Neural cell (in vitro differentiated cells): ENCODE data around the gene ARHGAP42. TPM values are rescaled to one million over a fixed set of nuclear protein-coding genes. Genes with fewer than 3 reads are reported as not detected.

Source experiments
- H2AFZ ChIP-seq: fragments of 200-600, 300-800 bp; sonication (generic), shearing (Covaris generic); 2 replicates; pipeline ENCODE4 v1.6.0; 2014; ENCODE audit warnings: low read depth, mild to moderate bottlenecking, antibody characterized with exemption, low read length, moderate library complexity
- H3F3A ChIP-seq: fragments of 200-600 bp; shearing (Covaris generic); 2 replicates; pipeline ENCODE4 v1.6.1; 2016; ENCODE audit warnings: mild to moderate bottlenecking, moderate library complexity, mixed read lengths, antibody characterized with exemption, low read length; ENCODE audit not compliant: insufficient read depth, poor library complexity, severe bottlenecking
- H3K27ac ChIP-seq: fragments of 200-600, 300-800 bp; sonication (generic), shearing (Covaris generic); 2 replicates; pipeline ENCODE4 v1.5.1; 2014; ENCODE audit warnings: mild to moderate bottlenecking, low read length, moderate library complexity
- H3K27me3 ChIP-seq: fragments of 300-800, 200-600 bp; sonication (generic), shearing (Covaris generic); 2 replicates; pipeline ENCODE4 v1.6.0; 2014; ENCODE audit warnings: mild to moderate bottlenecking, low read depth, low read length, moderate library complexity; ENCODE audit not compliant: insufficient read depth
- H3K36me3 ChIP-seq: fragments of 300-800, 200-600 bp; sonication (generic), shearing (Covaris generic); 2 replicates; pipeline ENCODE4 v1.5.1; 2014; ENCODE audit warnings: mild to moderate bottlenecking, antibody characterized with exemption, low read length, moderate library complexity; ENCODE audit not compliant: insufficient read depth
- H3K4me2 ChIP-seq: fragments of 300-800, 200-600 bp; sonication (generic), shearing (Covaris generic); 2 replicates; pipeline ENCODE4 v1.6.0; 2014; ENCODE audit warnings: mild to moderate bottlenecking, low read length
- H3K4me3 ChIP-seq: fragments of 300-800, 200-600 bp; sonication (generic), shearing (Covaris generic); 2 replicates; pipeline ENCODE4 v1.5.1; 2014; ENCODE audit warnings: mild to moderate bottlenecking, low read length, moderate library complexity
- H3K79me2 ChIP-seq: fragments of 200-600 bp; shearing (Covaris generic); replicated peaks from 2 replicates; pipeline ENCODE4 v1.6.0; 2014; ENCODE audit warnings: mild to moderate bottlenecking, low read length, moderate library complexity; ENCODE audit not compliant: insufficient read depth
- H3K9ac ChIP-seq: fragments of 300-800, 200-600 bp; sonication (generic), shearing (Covaris generic); 2 replicates; pipeline ENCODE4 v1.6.1; 2016; ENCODE audit warnings: mild to moderate bottlenecking, low read length, mixed read lengths
- H3K9me2 ChIP-seq: fragments of 200-600 bp; shearing (Covaris generic); 2 replicates; pipeline ENCODE4 v1.6.1; 2016; ENCODE audit warnings: mild to moderate bottlenecking, low read length, mixed read lengths; ENCODE audit not compliant: insufficient read depth
- H3K9me3 ChIP-seq: fragments of 200-600, 300-800 bp; sonication (generic), shearing (Covaris generic); 2 replicates; pipeline ENCODE4 v1.6.1; 2016; ENCODE audit warnings: mild to moderate bottlenecking, mixed run types, low read length, moderate library complexity, mixed read lengths
- H4K20me1 ChIP-seq: fragments of 200-600 bp; shearing (Covaris generic); 2 replicates; pipeline ENCODE4 v1.6.1; 2016; ENCODE audit warnings: mild to moderate bottlenecking, mixed run types; ENCODE audit not compliant: insufficient read depth
- EP300 ChIP-seq: fragments of 450-650 bp; conservative IDR thresholded peaks from 2 replicates; pipeline ENCODE4 v1.6.1; 2014; ENCODE audit warnings: antibody characterized with exemption, mild to moderate bottlenecking, moderate library complexity; ENCODE audit not compliant: poor library complexity, severe bottlenecking
- EZH2 ChIP-seq: fragments of 200-600, 300-800 bp; shearing (Covaris generic), sonication (generic); IDR thresholded peaks from 2 replicates; pipeline ENCODE4 v1.6.1; 2014; ENCODE audit warnings: antibody characterized with exemption, low read length, borderline replicate concordance, mild to moderate bottlenecking; ENCODE audit not compliant: insufficient read depth, poor library complexity, severe bottlenecking
- MXI1 ChIP-seq: fragments of 450-650 bp; conservative IDR thresholded peaks from 2 replicates; pipeline ENCODE4 v1.6.1; 2014; ENCODE audit warnings: antibody characterized with exemption, mild to moderate bottlenecking; ENCODE audit not compliant: poor library complexity, severe bottlenecking
- POLR2AphosphoS5 ChIP-seq: IDR thresholded peaks from 2 replicates; pipeline ENCODE4 v1.6.1; 2012
- RAD21 ChIP-seq: fragments of 450-650 bp; conservative IDR thresholded peaks from 2 replicates; pipeline ENCODE4 v1.6.1; 2014; ENCODE audit warnings: antibody characterized with exemption, mild to moderate bottlenecking, moderate library complexity
- SMC3 ChIP-seq: fragments of 450-650 bp; conservative IDR thresholded peaks from 2 replicates; pipeline ENCODE4 v1.6.1; 2014; ENCODE audit warnings: antibody characterized with exemption, mild to moderate bottlenecking, moderate library complexity; ENCODE audit not compliant: poor library complexity
- TAF1 ChIP-seq: IDR thresholded peaks from 2 replicates; pipeline ENCODE4 v1.6.1; 2012; ENCODE audit warnings: low read depth
- polyA plus RNA-seq: library from polyadenylated mRNA; depleted of rRNA; stranded (reverse); fragments of >200 nt; gene quantifications from 2 replicates; pipeline ENCODE4 v1.2.3, GENCODE V29; 2014
- TF ChIP-seq, protein P1 (sequence below): IDR thresholded peaks from 2 replicates; pipeline ENCODE4 v1.6.1; 2012; ENCODE audit warnings: borderline replicate concordance
- TF ChIP-seq, protein P2 (sequence below): fragments of 450-650 bp; IDR thresholded peaks from 2 replicates; pipeline ENCODE4 v1.5.1; 2014; ENCODE audit warnings: antibody characterized with exemption, mild to moderate bottlenecking, moderate library complexity; ENCODE audit not compliant: poor library complexity, severe bottlenecking

The ARHGAP42 gene
- polyA plus RNA-seq, 1 donor from 2014 or later = 0.64 TPM

DNA sequence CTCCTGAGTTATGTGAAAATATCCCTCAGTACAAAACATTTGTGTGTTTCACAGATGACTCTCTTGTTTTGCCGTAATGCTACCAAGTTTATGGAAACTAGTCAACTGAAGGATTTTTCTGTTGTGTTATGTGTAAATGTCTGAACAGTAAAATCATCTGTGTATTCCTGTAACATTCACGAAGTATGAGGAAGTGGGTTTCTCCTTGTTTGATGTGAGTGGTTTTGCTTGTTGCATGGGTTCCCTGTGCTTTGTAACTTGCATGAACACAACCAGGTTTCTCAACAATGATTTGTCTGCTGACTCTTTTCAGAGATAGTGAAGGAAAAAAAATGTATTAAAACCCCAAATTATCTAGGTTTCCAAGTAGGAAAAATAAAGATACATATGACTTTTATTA, 304.5 kb downstream of the ARHGAP42 start (continued):
- TF ChIP-seq EZH2 (no peak), RAD21 (no peak)

DNA sequence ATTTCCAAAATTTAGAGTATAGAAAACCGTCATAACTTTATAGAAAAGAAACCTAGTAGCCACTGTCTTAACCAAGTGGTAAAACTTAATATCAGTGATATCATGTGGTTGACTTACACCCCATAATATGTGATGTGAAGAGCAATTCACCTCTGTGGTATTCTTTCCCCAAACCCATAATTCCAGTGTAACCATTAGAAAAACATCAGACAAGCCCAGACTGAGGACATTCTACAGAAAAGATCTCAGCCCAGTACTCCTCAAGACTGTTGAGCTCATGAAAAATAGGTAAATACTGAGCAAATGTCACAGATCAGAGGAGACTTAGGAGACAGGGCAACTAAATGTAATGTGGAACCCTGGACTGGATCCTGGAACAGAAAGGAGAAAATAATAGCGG, 307.9 kb downstream of the ARHGAP42 start:
- H3K9me2 ChIP-seq = no peaks in the 10 kb centered on the region
- H3K36me3 ChIP-seq = no peaks in the 10 kb centered on the region
- no peak overlapping the region for H3K4me2 ChIP-seq
- H3F3A ChIP-seq = no peaks in the 10 kb centered on the region
- TF ChIP-seq, protein P1, sequence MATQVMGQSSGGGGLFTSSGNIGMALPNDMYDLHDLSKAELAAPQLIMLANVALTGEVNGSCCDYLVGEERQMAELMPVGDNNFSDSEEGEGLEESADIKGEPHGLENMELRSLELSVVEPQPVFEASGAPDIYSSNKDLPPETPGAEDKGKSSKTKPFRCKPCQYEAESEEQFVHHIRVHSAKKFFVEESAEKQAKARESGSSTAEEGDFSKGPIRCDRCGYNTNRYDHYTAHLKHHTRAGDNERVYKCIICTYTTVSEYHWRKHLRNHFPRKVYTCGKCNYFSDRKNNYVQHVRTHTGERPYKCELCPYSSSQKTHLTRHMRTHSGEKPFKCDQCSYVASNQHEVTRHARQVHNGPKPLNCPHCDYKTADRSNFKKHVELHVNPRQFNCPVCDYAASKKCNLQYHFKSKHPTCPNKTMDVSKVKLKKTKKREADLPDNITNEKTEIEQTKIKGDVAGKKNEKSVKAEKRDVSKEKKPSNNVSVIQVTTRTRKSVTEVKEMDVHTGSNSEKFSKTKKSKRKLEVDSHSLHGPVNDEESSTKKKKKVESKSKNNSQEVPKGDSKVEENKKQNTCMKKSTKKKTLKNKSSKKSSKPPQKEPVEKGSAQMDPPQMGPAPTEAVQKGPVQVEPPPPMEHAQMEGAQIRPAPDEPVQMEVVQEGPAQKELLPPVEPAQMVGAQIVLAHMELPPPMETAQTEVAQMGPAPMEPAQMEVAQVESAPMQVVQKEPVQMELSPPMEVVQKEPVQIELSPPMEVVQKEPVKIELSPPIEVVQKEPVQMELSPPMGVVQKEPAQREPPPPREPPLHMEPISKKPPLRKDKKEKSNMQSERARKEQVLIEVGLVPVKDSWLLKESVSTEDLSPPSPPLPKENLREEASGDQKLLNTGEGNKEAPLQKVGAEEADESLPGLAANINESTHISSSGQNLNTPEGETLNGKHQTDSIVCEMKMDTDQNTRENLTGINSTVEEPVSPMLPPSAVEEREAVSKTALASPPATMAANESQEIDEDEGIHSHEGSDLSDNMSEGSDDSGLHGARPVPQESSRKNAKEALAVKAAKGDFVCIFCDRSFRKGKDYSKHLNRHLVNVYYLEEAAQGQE = no peak
- TF ChIP-seq, protein P2, sequence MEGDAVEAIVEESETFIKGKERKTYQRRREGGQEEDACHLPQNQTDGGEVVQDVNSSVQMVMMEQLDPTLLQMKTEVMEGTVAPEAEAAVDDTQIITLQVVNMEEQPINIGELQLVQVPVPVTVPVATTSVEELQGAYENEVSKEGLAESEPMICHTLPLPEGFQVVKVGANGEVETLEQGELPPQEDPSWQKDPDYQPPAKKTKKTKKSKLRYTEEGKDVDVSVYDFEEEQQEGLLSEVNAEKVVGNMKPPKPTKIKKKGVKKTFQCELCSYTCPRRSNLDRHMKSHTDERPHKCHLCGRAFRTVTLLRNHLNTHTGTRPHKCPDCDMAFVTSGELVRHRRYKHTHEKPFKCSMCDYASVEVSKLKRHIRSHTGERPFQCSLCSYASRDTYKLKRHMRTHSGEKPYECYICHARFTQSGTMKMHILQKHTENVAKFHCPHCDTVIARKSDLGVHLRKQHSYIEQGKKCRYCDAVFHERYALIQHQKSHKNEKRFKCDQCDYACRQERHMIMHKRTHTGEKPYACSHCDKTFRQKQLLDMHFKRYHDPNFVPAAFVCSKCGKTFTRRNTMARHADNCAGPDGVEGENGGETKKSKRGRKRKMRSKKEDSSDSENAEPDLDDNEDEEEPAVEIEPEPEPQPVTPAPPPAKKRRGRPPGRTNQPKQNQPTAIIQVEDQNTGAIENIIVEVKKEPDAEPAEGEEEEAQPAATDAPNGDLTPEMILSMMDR = no peak
- TF ChIP-seq POLR2AphosphoS5 (no peak), EP300 (no peak), SMC3 (no peak)
- no peaks in the 10 kb centered on the region for H3K9me3 ChIP-seq
- H3K9ac ChIP-seq = no peak overlapping the region
- no peaks in the 10 kb centered on the region for H4K20me1 ChIP-seq
- H3K27ac ChIP-seq = no peak overlapping the region
- H3K27me3 ChIP-seq = no peaks in the 10 kb centered on the region
- H3K79me2 ChIP-seq = no peaks in the 10 kb centered on the region
- no peak overlapping the region for H3K4me3 ChIP-seq
- H2AFZ ChIP-seq = no peak overlapping the region

DNA sequence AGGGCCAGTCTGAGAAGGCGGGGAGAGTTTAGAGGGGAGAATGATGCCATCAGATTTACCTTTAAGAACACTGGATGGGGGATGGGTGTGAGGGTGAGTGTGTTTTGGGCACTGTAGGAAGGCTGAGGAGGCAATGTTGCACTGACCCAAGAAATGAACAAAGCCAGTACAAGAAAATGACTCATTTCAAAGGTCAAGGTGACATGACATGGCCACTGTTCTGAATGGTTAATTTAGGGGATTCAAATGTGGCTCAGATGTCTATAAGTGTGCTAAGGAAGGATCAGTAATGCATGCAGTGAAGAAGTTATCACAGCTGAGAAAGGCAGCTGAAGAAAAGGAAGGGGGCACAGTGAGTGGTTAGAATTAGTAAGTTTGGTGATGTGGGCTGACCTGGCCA, 312.7 kb downstream of the ARHGAP42 start:
- Histone ChIP-seq H3F3A (no peaks in the 10 kb centered on the region), H3K36me3 (no peaks in the 10 kb centered on the region), H3K9me3 (no peaks in the 10 kb centered on the region), H3K79me2 (no peaks in the 10 kb centered on the region), H3K27me3 (no peaks in the 10 kb centered on the region), H3K9me2 (no peaks in the 10 kb centered on the region), H3K27ac (no peak overlapping the region), H3K4me3 (no peak overlapping the region), H4K20me1 (no peaks in the 10 kb centered on the region), H2AFZ (no peak overlapping the region), H3K4me2 (no peak overlapping the region), H3K9ac (no peak overlapping the region)
- no peak for TF ChIP-seq EZH2
- TF ChIP-seq SMC3 = no peak
- no peak for TF ChIP-seq RAD21
- TF ChIP-seq, protein P2 = no peak
- no peak for TF ChIP-seq MXI1
- TF ChIP-seq, protein P1 = no peak
- TF ChIP-seq POLR2AphosphoS5 = no peak
- TF ChIP-seq EP300 = no peak
- no peak for TF ChIP-seq TAF1
